ENCODE results near the gene CDC25A.

CDC25A gene

DNA sequence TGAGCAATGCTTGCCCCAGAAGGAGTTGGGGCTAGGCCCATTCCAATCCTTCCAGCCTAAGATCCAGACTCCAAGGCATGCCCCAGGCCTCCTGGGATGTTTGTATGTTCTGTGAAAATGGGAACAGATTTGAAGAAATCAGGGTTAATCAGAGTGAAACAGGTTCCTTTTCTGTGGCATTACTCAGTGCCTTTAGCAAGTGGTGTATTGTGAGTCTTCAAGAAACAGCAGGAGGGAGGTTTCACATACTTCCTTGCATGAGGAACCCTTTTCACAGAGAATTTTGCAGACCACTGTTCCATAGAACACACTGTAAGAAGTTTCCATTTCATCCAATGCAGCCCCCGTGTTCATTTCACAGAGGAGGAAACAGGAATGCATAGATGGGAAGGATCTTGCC is 8.4 kb upstream of the CDC25A start:
- in situ Hi-C loops (cut with HindIII; ENCODE audit: low pct_ligation_motif_present, low sequenced_read_pairs), result no loop called here
- no peak overlapping the region for H3K4me3 ChIP-seq (ENCODE audit: low read depth, low read length)
- H3K27me3 ChIP-seq (replicated peaks), result no peaks in the 10 kb centered on the region
- H3K27ac ChIP-seq, result no peak overlapping the region
- TF ChIP-seq, protein P1, sequence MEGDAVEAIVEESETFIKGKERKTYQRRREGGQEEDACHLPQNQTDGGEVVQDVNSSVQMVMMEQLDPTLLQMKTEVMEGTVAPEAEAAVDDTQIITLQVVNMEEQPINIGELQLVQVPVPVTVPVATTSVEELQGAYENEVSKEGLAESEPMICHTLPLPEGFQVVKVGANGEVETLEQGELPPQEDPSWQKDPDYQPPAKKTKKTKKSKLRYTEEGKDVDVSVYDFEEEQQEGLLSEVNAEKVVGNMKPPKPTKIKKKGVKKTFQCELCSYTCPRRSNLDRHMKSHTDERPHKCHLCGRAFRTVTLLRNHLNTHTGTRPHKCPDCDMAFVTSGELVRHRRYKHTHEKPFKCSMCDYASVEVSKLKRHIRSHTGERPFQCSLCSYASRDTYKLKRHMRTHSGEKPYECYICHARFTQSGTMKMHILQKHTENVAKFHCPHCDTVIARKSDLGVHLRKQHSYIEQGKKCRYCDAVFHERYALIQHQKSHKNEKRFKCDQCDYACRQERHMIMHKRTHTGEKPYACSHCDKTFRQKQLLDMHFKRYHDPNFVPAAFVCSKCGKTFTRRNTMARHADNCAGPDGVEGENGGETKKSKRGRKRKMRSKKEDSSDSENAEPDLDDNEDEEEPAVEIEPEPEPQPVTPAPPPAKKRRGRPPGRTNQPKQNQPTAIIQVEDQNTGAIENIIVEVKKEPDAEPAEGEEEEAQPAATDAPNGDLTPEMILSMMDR (IDR thresholded peaks at IDR 0.05; ENCODE audit: low read depth, low read length, missing control alignments), result no peak
- H3K36me3 ChIP-seq (replicated peaks), result no peaks in the 10 kb centered on the region
- DNase-seq, result no peak

DNA sequence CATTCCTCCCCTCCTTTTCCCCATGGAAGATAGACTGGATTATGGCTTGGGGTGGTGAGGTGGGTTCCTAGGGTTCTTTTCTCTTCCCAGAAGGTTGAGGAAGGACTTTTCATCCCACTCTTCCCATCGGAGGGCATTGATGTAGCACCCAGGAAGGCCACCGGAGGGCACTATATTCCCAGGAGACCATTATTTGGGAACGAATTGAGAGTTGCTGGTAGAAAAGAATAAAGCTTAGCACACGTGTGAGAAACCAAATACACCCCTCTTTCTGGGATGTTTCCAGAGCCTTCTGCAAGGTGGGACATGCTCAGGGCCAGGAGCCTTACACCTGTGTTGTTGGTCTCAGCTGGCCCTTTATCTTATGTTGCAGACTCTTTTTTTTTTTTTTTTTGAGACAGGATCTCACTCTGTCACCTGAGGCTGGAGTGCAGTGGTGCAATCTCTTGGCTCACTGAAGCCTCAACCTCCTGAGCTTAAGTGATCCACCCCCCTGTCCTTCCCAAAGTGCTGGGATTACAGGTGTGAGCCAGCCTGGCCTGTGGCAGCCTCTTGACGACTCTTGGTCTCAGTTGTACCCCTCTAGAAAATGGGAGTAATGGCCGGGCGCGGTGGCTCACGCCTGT is 6.3 kb upstream of the CDC25A start:
- Histone ChIP-seq H3K27ac (no peak overlapping the region), H3K27me3 (replicated peaks) (no peaks in the 10 kb centered on the region), H3K36me3 (replicated peaks) (no peaks in the 10 kb centered on the region), H3K4me3 (ENCODE audit: low read depth, low read length) (no peak overlapping the region)
- TF ChIP-seq, protein P1 (IDR thresholded peaks at IDR 0.05; ENCODE audit: low read depth, low read length, missing control alignments), result peak; percentile 89
- peak; percentile 49 for DNase-seq
- in situ Hi-C loops (cut with HindIII; ENCODE audit: low pct_ligation_motif_present, low sequenced_read_pairs), result no loop called here

DNA sequence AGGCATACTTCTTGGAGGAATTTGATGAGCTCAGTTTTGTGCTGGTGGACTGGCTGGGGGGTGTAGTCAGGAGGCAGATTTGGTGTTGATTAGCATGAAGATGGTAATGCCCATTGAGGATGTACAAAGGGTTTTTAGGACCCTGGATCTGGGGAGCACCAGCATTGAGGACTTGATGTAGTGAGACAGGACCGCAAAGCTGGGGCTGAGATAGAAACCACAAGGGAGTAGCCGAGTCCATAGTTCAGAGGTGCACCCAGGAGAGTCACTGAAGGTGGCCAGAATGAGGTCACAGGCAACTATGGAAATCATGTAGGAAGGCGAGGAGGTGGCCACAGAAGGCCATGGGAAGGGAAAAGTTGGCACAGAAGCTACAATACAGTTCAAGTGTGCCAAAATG is 2.7 kb upstream of the CDC25A start:
- H3K27me3 ChIP-seq (replicated peaks), result no peaks in the 10 kb centered on the region
- TF ChIP-seq, protein P1 (IDR thresholded peaks at IDR 0.05; ENCODE audit: low read depth, low read length, missing control alignments), result no peak
- no peaks in the 10 kb centered on the region for H3K36me3 ChIP-seq (replicated peaks)
- H3K27ac ChIP-seq, result no peak overlapping the region
- DNase-seq, result no peak
- no peak overlapping the region for H3K4me3 ChIP-seq (ENCODE audit: low read depth, low read length)
- in situ Hi-C loops (cut with HindIII; ENCODE audit: low pct_ligation_motif_present, low sequenced_read_pairs), result no loop called here

DNA sequence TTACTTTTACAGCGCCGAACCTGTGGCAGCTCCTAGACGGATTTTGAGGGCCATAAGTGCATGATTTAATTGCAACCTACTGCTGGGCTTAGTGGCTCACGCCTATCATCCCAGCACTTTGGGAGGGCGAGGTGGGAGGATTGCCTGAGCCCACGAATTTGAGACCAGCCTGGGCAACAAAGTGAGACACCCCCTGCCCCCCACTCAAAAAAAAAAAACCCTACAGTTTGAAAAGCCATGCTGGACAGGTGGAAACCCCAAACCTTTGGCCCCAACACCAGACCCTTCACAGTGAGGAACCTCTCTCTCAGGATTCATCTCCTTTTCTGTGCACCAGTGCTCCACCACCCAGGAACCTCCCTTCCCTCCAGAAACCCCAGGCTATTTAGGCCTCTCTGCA is 1.1 kb upstream of the CDC25A start:
- Histone ChIP-seq H3K27ac (no peak overlapping the region), H3K36me3 (replicated peaks) (no peaks in the 10 kb centered on the region), H3K4me3 (ENCODE audit: low read depth, low read length) (no peak overlapping the region), H3K27me3 (replicated peaks) (no peaks in the 10 kb centered on the region)
- TF ChIP-seq, protein P1 (IDR thresholded peaks at IDR 0.05; ENCODE audit: low read depth, low read length, missing control alignments), result no peak
- in situ Hi-C loops (cut with HindIII; ENCODE audit: low pct_ligation_motif_present, low sequenced_read_pairs), result no loop called here
- DNase-seq, result no peak

DNA sequence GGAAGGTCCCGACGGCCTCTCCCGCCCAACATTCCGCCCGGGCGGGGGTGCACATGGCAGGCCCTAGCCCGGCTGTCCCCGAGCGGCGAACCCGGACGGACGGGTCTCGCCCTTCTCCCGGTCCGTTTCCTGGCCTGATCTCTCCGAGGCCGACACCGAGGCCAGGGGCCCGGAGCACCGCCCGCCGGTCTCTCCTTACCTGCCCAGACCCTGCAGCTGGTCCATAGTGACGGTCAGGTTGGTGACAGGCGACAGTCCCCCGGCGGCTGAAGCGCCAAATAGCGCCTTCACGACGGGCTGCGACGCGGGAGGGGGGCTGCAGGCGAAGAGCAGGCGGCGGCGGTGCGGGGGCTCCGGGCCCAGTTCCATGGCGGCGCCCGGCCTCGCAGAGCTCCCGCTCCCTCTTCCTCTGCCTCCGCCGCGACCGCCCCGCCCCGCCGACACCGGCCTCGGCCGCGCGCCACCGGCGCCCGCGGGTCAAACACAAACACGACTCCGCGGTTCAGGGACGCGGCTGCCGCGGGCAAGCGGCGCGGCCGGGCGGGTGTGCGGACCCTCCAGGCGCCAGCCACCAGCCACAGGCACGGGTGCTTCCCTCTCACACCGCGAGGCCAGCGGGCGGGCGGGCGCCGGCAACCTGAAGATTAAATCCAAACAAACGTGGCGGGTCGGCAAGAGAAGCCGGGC is 495 bp downstream of the CDC25A start:
- Histone ChIP-seq H3K36me3 (replicated peaks) (no peaks in the 10 kb centered on the region), H3K4me3 (ENCODE audit: low read depth, low read length) (peak overlapping the region; percentile 86), H3K27ac (peak overlapping the region; percentile 10), H3K27me3 (replicated peaks) (no peaks in the 10 kb centered on the region)
- TF ChIP-seq, protein P1 (IDR thresholded peaks at IDR 0.05; ENCODE audit: low read depth, low read length, missing control alignments), result no peak
- in situ Hi-C loops (cut with HindIII; ENCODE audit: low pct_ligation_motif_present, low sequenced_read_pairs), result no loop called here
- DNase-seq, result no peak

GRCh38 chr3:48187301-48187578 is 977 bp downstream of the CDC25A start:
- Histone ChIP-seq H3K4me3 (ENCODE audit: low read depth, low read length) (peak overlapping the region; percentile 86), H3K27me3 (replicated peaks) (no peaks in the 10 kb centered on the region), H3K27ac (peak overlapping the region; percentile 10), H3K36me3 (replicated peaks) (no peaks in the 10 kb centered on the region)
- TF ChIP-seq, protein P1 (IDR thresholded peaks at IDR 0.05; ENCODE audit: low read depth, low read length, missing control alignments), result no peak
- DNase-seq, result peak; percentile 2
- in situ Hi-C loops (cut with HindIII; ENCODE audit: low pct_ligation_motif_present, low sequenced_read_pairs), result no loop called here

Measured in brain microvascular endothelial cell (primary cell).